ENCODE measurements around the gene TTC29.

Gene TTC29, protein sequence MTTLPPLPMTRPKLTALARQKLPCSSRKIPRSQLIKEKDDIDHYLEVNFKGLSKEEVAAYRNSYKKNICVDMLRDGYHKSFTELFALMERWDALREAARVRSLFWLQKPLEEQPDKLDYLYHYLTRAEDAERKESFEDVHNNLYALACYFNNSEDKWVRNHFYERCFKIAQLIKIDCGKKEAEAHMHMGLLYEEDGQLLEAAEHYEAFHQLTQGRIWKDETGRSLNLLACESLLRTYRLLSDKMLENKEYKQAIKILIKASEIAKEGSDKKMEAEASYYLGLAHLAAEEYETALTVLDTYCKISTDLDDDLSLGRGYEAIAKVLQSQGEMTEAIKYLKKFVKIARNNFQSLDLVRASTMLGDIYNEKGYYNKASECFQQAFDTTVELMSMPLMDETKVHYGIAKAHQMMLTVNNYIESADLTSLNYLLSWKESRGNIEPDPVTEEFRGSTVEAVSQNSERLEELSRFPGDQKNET

GRCh38 chr4:146945556-146946374 is at the start of gene TTC29:
Gene TTC29 (minus strand): TSS chr4:146945864. CDS start chr4:146939895, 5,969 bp downstream.
- TF ChIP-seq CTCF (conservative IDR thresholded peaks at IDR 0.05): no peak
- no peak for TF ChIP-seq ZFX (IDR thresholded peaks at IDR 0.05)

GRCh38 chr4:146981651-146982050 is 36.0 kb upstream of the TTC29 start:
- TF ChIP-seq ZFX (IDR thresholded peaks at IDR 0.05) (no peak), CTCF (conservative IDR thresholded peaks at IDR 0.05) (no peak)
- H3K27ac ChIP-seq: no peak overlapping the region

More at GRCh38 chr4:146945556-146946374, at the start of gene TTC29:
- no peak within 1 kb of the TSS for H3K27ac ChIP-seq

DNA sequence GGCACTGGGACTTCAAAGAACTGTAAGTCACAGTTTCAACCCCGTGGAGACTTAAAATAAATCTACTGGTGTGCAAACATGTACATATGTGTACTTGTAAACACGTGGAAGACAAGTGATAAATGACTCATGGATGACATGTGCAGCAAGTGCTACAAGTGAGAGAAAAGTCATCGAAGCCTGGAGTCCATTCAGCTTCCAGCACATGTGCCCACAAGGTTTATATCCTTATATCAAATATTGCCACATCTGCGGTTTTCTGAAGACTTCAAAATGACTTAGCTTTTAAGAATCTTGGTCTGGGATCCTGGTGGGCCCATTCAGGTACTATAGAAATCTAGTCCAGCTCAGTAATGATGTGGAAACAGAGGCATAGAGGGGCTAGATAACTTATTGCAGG is 33.0 kb upstream of the TTC29 start:
- no peak overlapping the region for H3K27ac ChIP-seq
- TF ChIP-seq ZFX (IDR thresholded peaks at IDR 0.05) (no peak), CTCF (conservative IDR thresholded peaks at IDR 0.05) (no peak)

DNA sequence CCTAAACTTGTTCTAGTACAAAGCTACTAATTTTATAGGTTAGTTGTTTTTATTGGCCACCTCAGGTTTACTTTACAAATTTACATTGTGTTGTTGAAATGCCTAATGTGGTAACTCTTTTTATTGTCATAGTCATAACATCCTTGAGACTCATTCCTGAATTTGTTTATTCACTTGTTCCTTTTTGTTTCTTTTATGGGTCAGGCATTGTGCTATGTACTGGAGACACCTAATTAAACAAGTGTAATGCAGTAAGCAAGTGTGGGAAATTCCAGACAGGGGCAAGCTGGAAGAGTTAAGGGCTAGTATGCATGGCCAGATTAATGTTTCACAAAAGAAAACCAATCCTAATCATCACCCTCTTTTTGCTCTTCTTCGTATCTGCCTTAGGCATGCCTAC is 30.5 kb upstream of the TTC29 start:
- TF ChIP-seq CTCF (conservative IDR thresholded peaks at IDR 0.05) (no peak), ZFX (IDR thresholded peaks at IDR 0.05) (no peak)

DNA sequence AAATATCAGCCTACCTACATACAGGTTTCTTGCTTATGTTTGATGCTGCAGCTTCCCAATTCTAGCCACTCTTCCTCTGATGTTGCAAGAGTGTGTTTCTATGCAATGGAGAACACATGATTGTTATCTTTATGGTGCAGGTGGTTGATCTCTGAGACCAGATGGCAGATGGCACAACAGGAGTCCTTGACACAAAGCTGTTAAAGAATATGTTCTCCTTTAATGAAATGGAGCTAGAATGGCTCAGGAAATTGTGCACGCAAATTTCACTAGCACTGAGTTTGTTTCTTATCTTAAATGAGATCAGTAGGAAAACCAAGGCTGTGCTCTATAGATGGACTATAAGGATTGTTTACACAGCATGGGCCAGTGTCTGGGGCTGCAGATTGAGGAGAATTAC is 29.9 kb upstream of the TTC29 start:
- no peak for TF ChIP-seq ZFX (IDR thresholded peaks at IDR 0.05)
- no peak for TF ChIP-seq CTCF (conservative IDR thresholded peaks at IDR 0.05)
- H3K27ac ChIP-seq: peak overlapping the region; percentile 70; the same call in 1 of the 2 replicates

More for the DNA sequence above, 30.5 kb upstream of the TTC29 start:
- no peak overlapping the region for H3K27ac ChIP-seq

GRCh38 chr4:146975036-146975435 is 29.4 kb upstream of the TTC29 start:
- H3K27ac ChIP-seq: peak overlapping the region; percentile 70
- TF ChIP-seq ZFX (IDR thresholded peaks at IDR 0.05): no peak
- no peak for TF ChIP-seq CTCF (conservative IDR thresholded peaks at IDR 0.05)

- no peak overlapping the region for H3K27ac ChIP-seq
- TF ChIP-seq CTCF (conservative IDR thresholded peaks at IDR 0.05) (no peak), ZFX (IDR thresholded peaks at IDR 0.05) (no peak)
These were observed 26.4 kb upstream of the TTC29 start for GRCh38 chr4:146972036-146972435.
